SK-N-SH (cell line): ENCODE data around the gene PEAK1. TPM values are rescaled to one million over a fixed set of nuclear protein-coding genes. Genes with fewer than 3 reads are reported as not detected.

Source experiments
- CTCF ChIA-PET: fragments of 300-600, 350-600 bp; formaldehyde crosslinking; extraction: SDS; loops from one replicate; lab custom pipeline; 2021; lab: Yijun Ruan, JAX
- POLR2A ChIA-PET: fragments of 350-600 bp; sonication (Branson Sonifier 250); formaldehyde crosslinking; extraction: SDS; loops from one replicate; lab custom pipeline; 2020; ENCODE audit warnings: antibody characterized with exemption, inconsistent platforms; lab: Yijun Ruan, JAX
- DNase-seq: peaks from one replicate; pipeline ENCODE4 v3.0.0; 2012
- H2AFZ ChIP-seq: fragments of 200-600 bp; sonication (generic); 2 replicates; pipeline ENCODE4 v1.8.1; 2016; ENCODE audit warnings: antibody characterized with exemption, mild to moderate bottlenecking, low read depth
- H3F3A ChIP-seq: fragments of 200-600 bp; sonication (generic); replicated peaks from 2 replicates; pipeline ENCODE3; 2016; ENCODE audit warnings: antibody characterized with exemption, mild to moderate bottlenecking; ENCODE audit not compliant: insufficient read depth
- H3K27ac ChIP-seq, 2 experiments: fragments of 200-500 bp in 1 of 2; fragments of 200-600 bp in 1 of 2; sonication (Bioruptor generic) in 1 of 2; sonication (generic), shearing (Covaris generic) in 1 of 2; 2 replicates each; pipeline versions ENCODE4 v1.5.1 to v1.6.1; 2014 to 2016; ENCODE audit warnings: low read depth in 2 of 2, inconsistent platforms in 1 of 2, low read length in 1 of 2, mild to moderate bottlenecking in 1 of 2, mixed read lengths in 1 of 2
- H3K27me3 ChIP-seq: fragments of 200-600 bp; sonication (generic), shearing (Covaris generic); 2 replicates; pipeline ENCODE4 v1.6.1; 2016; ENCODE audit warnings: mixed run types; ENCODE audit not compliant: insufficient read depth
- H3K36me3 ChIP-seq, 2 experiments: fragments of 200-500 bp in 1 of 2; fragments of 200-600 bp in 1 of 2; sonication (Bioruptor generic) in 1 of 2; sonication (generic) in 1 of 2; replicated peaks in 1 of 2; 2 replicates each; pipeline versions ENCODE3 to v1.5.1; 2014 to 2016; ENCODE audit warnings: low read length in 1 of 2, mild to moderate bottlenecking in 1 of 2; ENCODE audit not compliant: insufficient read depth in 2 of 2, control insufficient read depth in 1 of 2
- H3K4me1 ChIP-seq, 2 experiments: fragments of 200-500 bp in 1 of 2; fragments of 200-600 bp in 1 of 2; sonication (Bioruptor generic) in 1 of 2; sonication (generic), shearing (Covaris generic) in 1 of 2; 2 replicates each; pipeline versions ENCODE4 v1.5.1 to v1.6.1; 2014 to 2016; ENCODE audit warnings: low read depth in 1 of 2, low read length in 1 of 2, mixed run types in 1 of 2; ENCODE audit not compliant: insufficient read depth in 2 of 2, control insufficient read depth in 1 of 2
- H3K4me2 ChIP-seq: fragments of 200-600 bp; sonication (generic), shearing (Covaris generic); 2 replicates; pipeline ENCODE4 v1.6.1; 2017; ENCODE audit warnings: mixed run types
- H3K4me3 ChIP-seq, 2 experiments: fragments of 200-500 bp in 1 of 2; fragments of 200-600 bp in 1 of 2; sonication (Bioruptor generic) in 1 of 2; sonication (generic), shearing (Covaris generic) in 1 of 2; 2 replicates each; pipeline versions ENCODE4 v1.5.1 to v1.8.1; 2014 to 2016; ENCODE audit warnings: low read depth in 2 of 2, inconsistent platforms in 1 of 2, low read length in 1 of 2, mild to moderate bottlenecking in 1 of 2, mixed read lengths in 1 of 2, moderate library complexity in 1 of 2
- H3K79me2 ChIP-seq: fragments of 200-600 bp; sonication (generic); 2 replicates; pipeline ENCODE4 v1.8.1; 2017; ENCODE audit warnings: mild to moderate bottlenecking; ENCODE audit not compliant: insufficient read depth
- H3K9ac ChIP-seq: fragments of 200-600 bp; sonication (generic); 2 replicates; pipeline ENCODE4 v1.6.1; 2017; ENCODE audit warnings: mixed run types
- H3K9me2 ChIP-seq: fragments of 200-600 bp; sonication (generic); 2 replicates; pipeline ENCODE4 v1.6.1; 2017; ENCODE audit warnings: mixed run types
- H3K9me3 ChIP-seq: fragments of 200-600 bp; sonication (generic); 2 replicates; pipeline ENCODE4 v1.6.1; 2017; ENCODE audit warnings: mixed run types, mild to moderate bottlenecking, moderate library complexity
- H4K20me1 ChIP-seq: fragments of 200-600 bp; sonication (generic); 2 replicates; pipeline ENCODE4 v1.6.1; 2017; ENCODE audit warnings: mild to moderate bottlenecking, mixed run types; ENCODE audit not compliant: insufficient read depth
- ELF1 ChIP-seq: IDR thresholded peaks from 2 replicates; pipeline ENCODE4 v1.4.0; 2012
- EZH2phosphoT487 ChIP-seq: fragments of 200-600 bp; sonication (generic); IDR thresholded peaks from 2 replicates; pipeline ENCODE4 v1.6.1; 2017; ENCODE audit warnings: low read depth, mixed run types, mild to moderate bottlenecking, antibody characterized with exemption, moderate library complexity, borderline replicate concordance
- FOSL2 ChIP-seq: IDR thresholded peaks from 2 replicates; pipeline ENCODE4 v1.4.0; 2012; ENCODE audit warnings: low read depth, mild to moderate bottlenecking, moderate library complexity, borderline replicate concordance
- FOXJ3 ChIP-seq: sonication (generic); formaldehyde crosslinking; IDR thresholded peaks from 2 replicates; pipeline ENCODE4 v1.5.1; 2020; ENCODE audit warnings: mild to moderate bottlenecking, missing genetic modification reagents
- FOXM1 ChIP-seq: IDR thresholded peaks from 2 replicates; pipeline ENCODE4 v1.4.0; 2012; ENCODE audit warnings: low read depth, mild to moderate bottlenecking
- GABPA ChIP-seq: IDR thresholded peaks from 2 replicates; pipeline ENCODE4 v1.4.0; 2012; ENCODE audit warnings: low read depth, mild to moderate bottlenecking
- GATA2 ChIP-seq: sonication (generic); formaldehyde crosslinking; IDR thresholded peaks from 2 replicates; pipeline ENCODE4 v1.5.0; 2020; ENCODE audit warnings: mild to moderate bottlenecking, missing genetic modification reagents
- JUND ChIP-seq: IDR thresholded peaks from 2 replicates; pipeline ENCODE4 v1.4.0; 2012
- NFIC ChIP-seq: IDR thresholded peaks from 2 replicates; pipeline ENCODE4 v1.4.0; 2012; ENCODE audit warnings: borderline replicate concordance
- NRF1 ChIP-seq: IDR thresholded peaks from 2 replicates; pipeline ENCODE4 v1.6.1; 2012; ENCODE audit warnings: low read depth, mild to moderate bottlenecking, low read length
- TEAD4 ChIP-seq: IDR thresholded peaks from 2 replicates; pipeline ENCODE4 v1.4.0; 2012; ENCODE audit warnings: mild to moderate bottlenecking, borderline replicate concordance; ENCODE audit not compliant: insufficient read depth
- YY1 ChIP-seq: IDR thresholded peaks from 2 replicates; pipeline ENCODE4 v1.4.0; 2012; ENCODE audit warnings: low read depth, mild to moderate bottlenecking
- WGBS: methylation state at CpG from one replicate; pipeline ENCODE4 v1.1.6; 2017; ENCODE audit warnings: low lambda C conversion rate; 5-methylcytosine and 5-hydroxymethylcytosine counted together
- polyA plus RNA-seq, 3 experiments: library from polyadenylated mRNA; depleted of rRNA; stranded (reverse); fragments of >200 nt; gene quantifications; 2 replicates each; pipeline ENCODE4 v1.2.3, GENCODE V29; 2012
- TF ChIP-seq, protein P1 (sequence below): fragments of 200-600 bp; sonication (generic); IDR thresholded peaks from 2 replicates; pipeline ENCODE4 v1.6.1; 2017; ENCODE audit warnings: antibody characterized with exemption, mild to moderate bottlenecking, moderate library complexity
- TF ChIP-seq, protein P2 (sequence below): fragments of 150-350 bp; IDR thresholded peaks from 2 replicates; pipeline ENCODE4 v1.6.1; 2016; ENCODE audit warnings: mild to moderate bottlenecking, low read depth, low read length
- TF ChIP-seq, protein P3 (sequence below): IDR thresholded peaks from 2 replicates; pipeline ENCODE4 v1.4.0; 2012; ENCODE audit warnings: low read depth, borderline replicate concordance

PEAK1 gene
- polyA plus RNA-seq, 1 of the 3 experiments (the other 2 are of a cell fraction): 9.0 TPM

DNA sequence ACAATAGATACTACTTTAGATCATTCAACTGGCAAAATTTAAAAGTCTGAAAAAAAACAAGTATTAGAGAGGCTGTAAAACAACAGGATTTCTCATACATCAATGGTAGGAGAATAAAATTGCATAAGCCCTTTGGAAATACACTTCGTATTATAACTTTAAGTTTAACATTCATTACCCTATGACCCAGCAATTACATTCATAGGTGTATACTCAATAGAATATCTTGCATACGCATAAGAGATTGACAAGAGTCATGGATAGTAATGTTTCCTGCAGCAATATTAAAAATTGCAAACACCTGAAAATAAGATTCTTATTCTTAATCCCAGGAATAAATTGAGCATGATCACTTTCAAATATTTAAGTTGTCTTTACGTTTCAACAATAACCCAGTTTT, 63.6 kb downstream of the PEAK1 start:
- Histone ChIP-seq H3K4me1 (no peaks in the 10 kb centered on the region), H3K36me3 (peaks cover 0 to 22% of the 10 kb centered on the region in 2 experiments), H3K79me2 (peaks cover 67% of the 10 kb centered on the region), H3K9me2 (peaks cover 3% of the 10 kb centered on the region; the same call in 1 of the 2 replicates), H2AFZ (no peak overlapping the region), H3K27ac (no peak overlapping the region), H3K4me3 (no peak overlapping the region), H3F3A (no peaks in the 10 kb centered on the region), H3K9me3 (no peaks in the 10 kb centered on the region), H4K20me1 (peaks cover 13% of the 10 kb centered on the region; the same call in 1 of the 2 replicates), H3K27me3 (no peaks in the 10 kb centered on the region), H3K4me2 (no peak overlapping the region), H3K9ac (no peak overlapping the region)
- CTCF ChIA-PET: no interaction called here
- no peak for DNase-seq
- no peak for TF ChIP-seq FOSL2
- WGBS: 88% methylated on average over 3 of the region's 3 CpGs
- POLR2A ChIA-PET: no interaction called here

DNA sequence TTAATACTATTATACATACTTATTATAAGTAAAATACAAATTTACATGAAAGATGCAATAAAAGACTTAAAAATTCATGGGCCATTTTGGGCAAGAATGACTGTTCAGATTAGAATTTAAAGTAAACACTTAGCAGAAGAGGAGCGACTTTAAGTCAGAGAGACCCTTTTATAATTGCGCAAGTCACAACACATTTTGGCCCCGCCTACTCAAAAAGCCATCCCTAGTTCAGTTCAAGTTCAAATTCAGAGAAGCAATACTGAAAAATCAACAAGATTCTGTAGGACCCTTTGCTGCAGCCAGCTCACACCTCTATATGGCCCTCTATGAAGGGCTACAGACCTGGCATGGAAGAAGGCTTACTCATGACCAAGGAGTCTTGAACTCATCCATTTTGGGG, 64.6 kb downstream of the PEAK1 start:
- Histone ChIP-seq H3K4me3 (no peak overlapping the region), H3K4me1 (no peaks in the 10 kb centered on the region), H3K27me3 (no peaks in the 10 kb centered on the region), H3K4me2 (no peak overlapping the region), H2AFZ (no peak overlapping the region)
- 95% methylated on average over 3 of the region's 3 CpGs for WGBS
- POLR2A ChIA-PET: no interaction called here
- TF ChIP-seq, protein P1, sequence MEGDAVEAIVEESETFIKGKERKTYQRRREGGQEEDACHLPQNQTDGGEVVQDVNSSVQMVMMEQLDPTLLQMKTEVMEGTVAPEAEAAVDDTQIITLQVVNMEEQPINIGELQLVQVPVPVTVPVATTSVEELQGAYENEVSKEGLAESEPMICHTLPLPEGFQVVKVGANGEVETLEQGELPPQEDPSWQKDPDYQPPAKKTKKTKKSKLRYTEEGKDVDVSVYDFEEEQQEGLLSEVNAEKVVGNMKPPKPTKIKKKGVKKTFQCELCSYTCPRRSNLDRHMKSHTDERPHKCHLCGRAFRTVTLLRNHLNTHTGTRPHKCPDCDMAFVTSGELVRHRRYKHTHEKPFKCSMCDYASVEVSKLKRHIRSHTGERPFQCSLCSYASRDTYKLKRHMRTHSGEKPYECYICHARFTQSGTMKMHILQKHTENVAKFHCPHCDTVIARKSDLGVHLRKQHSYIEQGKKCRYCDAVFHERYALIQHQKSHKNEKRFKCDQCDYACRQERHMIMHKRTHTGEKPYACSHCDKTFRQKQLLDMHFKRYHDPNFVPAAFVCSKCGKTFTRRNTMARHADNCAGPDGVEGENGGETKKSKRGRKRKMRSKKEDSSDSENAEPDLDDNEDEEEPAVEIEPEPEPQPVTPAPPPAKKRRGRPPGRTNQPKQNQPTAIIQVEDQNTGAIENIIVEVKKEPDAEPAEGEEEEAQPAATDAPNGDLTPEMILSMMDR: no peak
- TF ChIP-seq TEAD4 (no peak), FOSL2 (no peak), NFIC (no peak), NRF1 (no peak), EZH2phosphoT487 (no peak), ELF1 (no peak), FOXM1 (no peak), YY1 (no peak), GATA2 (CRISPR knock-in tag) (no peak), FOXJ3 (CRISPR knock-in tag) (no peak), GABPA (no peak), JUND (no peak)
- TF ChIP-seq, protein P2, sequence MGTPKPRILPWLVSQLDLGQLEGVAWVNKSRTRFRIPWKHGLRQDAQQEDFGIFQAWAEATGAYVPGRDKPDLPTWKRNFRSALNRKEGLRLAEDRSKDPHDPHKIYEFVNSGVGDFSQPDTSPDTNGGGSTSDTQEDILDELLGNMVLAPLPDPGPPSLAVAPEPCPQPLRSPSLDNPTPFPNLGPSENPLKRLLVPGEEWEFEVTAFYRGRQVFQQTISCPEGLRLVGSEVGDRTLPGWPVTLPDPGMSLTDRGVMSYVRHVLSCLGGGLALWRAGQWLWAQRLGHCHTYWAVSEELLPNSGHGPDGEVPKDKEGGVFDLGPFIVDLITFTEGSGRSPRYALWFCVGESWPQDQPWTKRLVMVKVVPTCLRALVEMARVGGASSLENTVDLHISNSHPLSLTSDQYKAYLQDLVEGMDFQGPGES: no peak
- TF ChIP-seq, protein P3, sequence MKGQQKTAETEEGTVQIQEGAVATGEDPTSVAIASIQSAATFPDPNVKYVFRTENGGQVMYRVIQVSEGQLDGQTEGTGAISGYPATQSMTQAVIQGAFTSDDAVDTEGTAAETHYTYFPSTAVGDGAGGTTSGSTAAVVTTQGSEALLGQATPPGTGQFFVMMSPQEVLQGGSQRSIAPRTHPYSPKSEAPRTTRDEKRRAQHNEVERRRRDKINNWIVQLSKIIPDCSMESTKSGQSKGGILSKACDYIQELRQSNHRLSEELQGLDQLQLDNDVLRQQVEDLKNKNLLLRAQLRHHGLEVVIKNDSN: no peak
- TF ChIP-seq, all 33 proteins: peak for 0
- H3K36me3 ChIP-seq: peaks cover 0 to 16% of the 10 kb centered on the region in 2 experiments
- H3K79me2 ChIP-seq: peaks cover 59% of the 10 kb centered on the region
- no peak overlapping the region for H3K9ac ChIP-seq
- no peaks in the 10 kb centered on the region for H3K9me3 ChIP-seq
- no peaks in the 10 kb centered on the region for H3F3A ChIP-seq
- peaks cover 3% of the 10 kb centered on the region; the same call in 1 of the 2 replicates for H3K9me2 ChIP-seq
- DNase-seq: no peak
- peaks cover 18% of the 10 kb centered on the region; the same call in 1 of the 2 replicates for H4K20me1 ChIP-seq
- H3K27ac ChIP-seq: no peak overlapping the region
- CTCF ChIA-PET: no interaction called here
